ENCODE measurements around the gene DEFB113.

DEFB113 gene

GRCh38 chr6:49934770-49935169 lies 34.7 kb downstream of the DEFB113 start:
- Histone ChIP-seq H3K27me3 (ENCODE audit: control insufficient read depth, insufficient read depth, low read length) (no peaks in the 10 kb centered on the region), H3K4me1 (ENCODE audit: control insufficient read depth, insufficient read depth, low read length) (no peaks in the 10 kb centered on the region), H3K4me3 (ENCODE audit: low read depth, low read length) (no peak overlapping the region), H3K9me3 (ENCODE audit: control insufficient read depth, insufficient read depth, low read length) (no peaks in the 10 kb centered on the region), H3K9ac (ENCODE audit: low read depth, low read length) (no peak overlapping the region), H3K36me3 (ENCODE audit: control insufficient read depth, insufficient read depth, low read length) (no peaks in the 10 kb centered on the region)

- Histone ChIP-seq H3K9ac (ENCODE audit: low read depth, low read length) (no peak overlapping the region), H3K4me3 (ENCODE audit: low read depth, low read length) (no peak overlapping the region), H3K9me3 (ENCODE audit: control insufficient read depth, insufficient read depth, low read length) (no peaks in the 10 kb centered on the region), H3K36me3 (ENCODE audit: control insufficient read depth, insufficient read depth, low read length) (no peaks in the 10 kb centered on the region), H3K4me1 (ENCODE audit: control insufficient read depth, insufficient read depth, low read length) (no peaks in the 10 kb centered on the region), H3K27me3 (ENCODE audit: control insufficient read depth, insufficient read depth, low read length) (no peaks in the 10 kb centered on the region)
These were observed 35.9 kb downstream of the DEFB113 start for GRCh38 chr6:49933526-49933925.

- H3K4me3 ChIP-seq (ENCODE audit: low read depth, low read length) = no peak overlapping the region
- no peak overlapping the region for H3K9ac ChIP-seq (ENCODE audit: low read depth, low read length)
These were observed 40.1 kb downstream of the DEFB113 start for GRCh38 chr6:49929340-49929739.

GRCh38 chr6:49923826-49924225 lies 45.6 kb downstream of the DEFB113 start:
- Histone ChIP-seq H3K27me3 (ENCODE audit: control insufficient read depth, insufficient read depth, low read length) (no peaks in the 10 kb centered on the region), H3K36me3 (ENCODE audit: control insufficient read depth, insufficient read depth, low read length) (no peaks in the 10 kb centered on the region), H3K4me1 (ENCODE audit: control insufficient read depth, insufficient read depth, low read length) (peaks cover 6% of the 10 kb centered on the region), H3K4me3 (ENCODE audit: low read depth, low read length) (no peak overlapping the region), H3K9me3 (ENCODE audit: control insufficient read depth, insufficient read depth, low read length) (no peaks in the 10 kb centered on the region), H3K9ac (ENCODE audit: low read depth, low read length) (no peak overlapping the region)

More at GRCh38 chr6:49929340-49929739, 40.1 kb downstream of the DEFB113 start:
- Histone ChIP-seq H3K4me1 (ENCODE audit: control insufficient read depth, insufficient read depth, low read length) (no peaks in the 10 kb centered on the region), H3K27me3 (ENCODE audit: control insufficient read depth, insufficient read depth, low read length) (no peaks in the 10 kb centered on the region), H3K9me3 (ENCODE audit: control insufficient read depth, insufficient read depth, low read length) (no peaks in the 10 kb centered on the region), H3K36me3 (ENCODE audit: control insufficient read depth, insufficient read depth, low read length) (no peaks in the 10 kb centered on the region)

- H3K9me3 ChIP-seq (ENCODE audit: control insufficient read depth, insufficient read depth, low read length) = no peaks in the 10 kb centered on the region
- no peaks in the 10 kb centered on the region for H3K36me3 ChIP-seq (ENCODE audit: control insufficient read depth, insufficient read depth, low read length)
- peaks cover 8% of the 10 kb centered on the region for H3K4me1 ChIP-seq (ENCODE audit: control insufficient read depth, insufficient read depth, low read length)
- H3K4me3 ChIP-seq (ENCODE audit: low read depth, low read length) = no peak overlapping the region
- H3K9ac ChIP-seq (ENCODE audit: low read depth, low read length) = no peak overlapping the region
- H3K27me3 ChIP-seq (ENCODE audit: control insufficient read depth, insufficient read depth, low read length) = no peaks in the 10 kb centered on the region
These were observed 49.3 kb downstream of the DEFB113 start for GRCh38 chr6:49919935-49920644.

GRCh38 chr6:49919261-49919660 lies 50.2 kb downstream of the DEFB113 start:
- Histone ChIP-seq H3K36me3 (ENCODE audit: control insufficient read depth, insufficient read depth, low read length) (no peaks in the 10 kb centered on the region), H3K4me3 (ENCODE audit: low read depth, low read length) (no peak overlapping the region), H3K27me3 (ENCODE audit: control insufficient read depth, insufficient read depth, low read length) (no peaks in the 10 kb centered on the region), H3K4me1 (ENCODE audit: control insufficient read depth, insufficient read depth, low read length) (peaks cover 15% of the 10 kb centered on the region), H3K9ac (ENCODE audit: low read depth, low read length) (no peak overlapping the region), H3K9me3 (ENCODE audit: control insufficient read depth, insufficient read depth, low read length) (no peaks in the 10 kb centered on the region)

DNA sequence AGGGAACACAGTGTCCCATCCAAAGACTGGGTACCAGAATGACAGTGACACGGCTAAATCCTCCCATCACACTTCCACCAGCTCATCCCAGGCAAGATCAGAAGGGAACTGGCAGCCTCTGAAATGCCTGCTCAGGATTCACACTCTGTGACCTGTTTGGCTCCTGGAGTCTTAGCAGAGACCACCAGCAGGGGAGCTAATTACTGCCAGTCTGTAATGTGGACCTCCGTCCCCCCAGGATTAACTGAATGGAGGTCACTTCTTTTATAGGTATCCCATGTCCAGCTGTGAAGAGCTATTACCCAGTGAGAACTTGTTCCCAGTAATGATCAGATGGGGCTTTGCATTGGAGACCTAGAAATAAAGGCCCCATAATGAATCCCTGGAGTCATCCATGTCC lies 50.6 kb downstream of the DEFB113 start:
- H3K9ac ChIP-seq (ENCODE audit: low read depth, low read length) = no peak overlapping the region
- H3K4me3 ChIP-seq (ENCODE audit: low read depth, low read length) = no peak overlapping the region
- no peaks in the 10 kb centered on the region for H3K36me3 ChIP-seq (ENCODE audit: control insufficient read depth, insufficient read depth, low read length)
- H3K27me3 ChIP-seq (ENCODE audit: control insufficient read depth, insufficient read depth, low read length) = no peaks in the 10 kb centered on the region
- no peaks in the 10 kb centered on the region for H3K9me3 ChIP-seq (ENCODE audit: control insufficient read depth, insufficient read depth, low read length)
- H3K4me1 ChIP-seq (ENCODE audit: control insufficient read depth, insufficient read depth, low read length) = peaks cover 18% of the 10 kb centered on the region

All from iPS-15b (cell line).